Endodermal cell (in vitro differentiated cells): ENCODE results near the gene FRRS1L. TPM values are rescaled to one million over a fixed set of nuclear protein-coding genes. Genes with fewer than 3 reads are reported as not detected.

Experiments
- DNase-seq: peaks from one replicate; pipeline ENCODE4 v3.0.0-alpha.2; 2017
- H3K27ac ChIP-seq: 2 replicates; pipeline ENCODE4 v1.5.1; 2013; ENCODE audit warnings: mild to moderate bottlenecking, low read depth, low read length, moderate library complexity
- H3K27me3 ChIP-seq: 2 replicates; pipeline ENCODE4 v1.6.1; 2013; ENCODE audit warnings: mild to moderate bottlenecking, low read length, moderate library complexity; ENCODE audit not compliant: insufficient read depth, control insufficient read depth, poor library complexity, severe bottlenecking
- H3K36me3 ChIP-seq: 2 replicates; pipeline ENCODE4 v1.7.0; 2013; ENCODE audit warnings: mild to moderate bottlenecking, low read length, moderate library complexity; ENCODE audit not compliant: control insufficient read depth, insufficient read depth
- H3K4me1 ChIP-seq: one replicate; pipeline ENCODE4 v1.7.0; 2013; ENCODE audit warnings: low read length; ENCODE audit not compliant: control insufficient read depth, insufficient read depth
- H3K4me3 ChIP-seq: 2 replicates; pipeline ENCODE4 v1.5.1; 2013; ENCODE audit warnings: mild to moderate bottlenecking, low read length, moderate library complexity
- H3K9ac ChIP-seq: 2 replicates; pipeline ENCODE4 v1.6.1; 2013; ENCODE audit warnings: mild to moderate bottlenecking, low read length, moderate library complexity; ENCODE audit not compliant: poor library complexity, severe bottlenecking; ENCODE audit errors: extremely low read depth
- H3K9me3 ChIP-seq: 2 replicates; pipeline ENCODE4 v1.6.1; 2013; ENCODE audit warnings: mild to moderate bottlenecking, low read length, moderate library complexity; ENCODE audit not compliant: control insufficient read depth
- H3K27ac Mint-ChIP-seq: 2 replicates; pipeline ENCODE4 v1.8.0; 2020; ENCODE audit warnings: mixed read lengths
- H3K27me3 Mint-ChIP-seq: 2 replicates; pipeline ENCODE4 v1.8.0; 2021; ENCODE audit warnings: mild to moderate bottlenecking, mixed read lengths; ENCODE audit not compliant: insufficient read depth
- H3K36me3 Mint-ChIP-seq: 2 replicates; pipeline ENCODE4 v1.8.0; 2020; ENCODE audit warnings: low read depth, mixed read lengths
- H3K4me1 Mint-ChIP-seq: 2 replicates; pipeline ENCODE4 v1.8.0; 2020; ENCODE audit warnings: mixed read lengths
- H3K4me3 Mint-ChIP-seq: 2 replicates; pipeline ENCODE4 v1.8.0; 2020; ENCODE audit warnings: mild to moderate bottlenecking, moderate library complexity, mixed read lengths
- H3K9me3 Mint-ChIP-seq: 2 replicates; pipeline ENCODE4 v1.8.0; 2020; ENCODE audit warnings: mild to moderate bottlenecking, mixed read lengths
- CTCF ChIP-seq: fragments of 200-600 bp; sonication (generic); conservative IDR thresholded peaks from 2 replicates; pipeline ENCODE4 v1.5.0; 2021; ENCODE audit warnings: antibody characterized with exemption, mild to moderate bottlenecking
- WGBS, 2 experiments: methylation state at CpG; one replicate each; pipeline versions ENCODE4 v1.1.5 to v1.1.7; 2013; ENCODE audit warnings: missing lambda C conversion rate in 2 of 2, mixed read lengths in 1 of 2; ENCODE audit not compliant: insufficient coverage in 1 of 2, insufficient read length in 1 of 2; 5-methylcytosine and 5-hydroxymethylcytosine counted together
- total RNA-seq, 2 donors: library from RNA; stranded (reverse); fragmentation: NEBNext Ultra II Directional in 1 of 2; extraction: Animal tissue kit (Norgen Biotek cat#: 25700) in 1 of 2; gene quantifications; 2 replicates in 1 of 2; 3 replicates in 1 of 2; pipeline ENCODE4 v1.2.1, GENCODE V29; 2021

The FRRS1L gene
- total RNA-seq, 2 donors from 2014 or later, result 1.5 to 1.8 TPM

- no peaks in the 10 kb centered on the region for H3K27me3 ChIP-seq
- no peak overlapping the region for H3K4me3 ChIP-seq
- H3K9me3 ChIP-seq, result no peaks in the 10 kb centered on the region
- H3K4me1 Mint-ChIP-seq, result no peaks in the 10 kb centered on the region
- H3K4me1 ChIP-seq, result no peaks in the 10 kb centered on the region
- WGBS, 2 experiments, result 91 to 100% methylated on average over 1 to 2 of the region's 2 CpGs
- H3K36me3 Mint-ChIP-seq, result no peaks in the 10 kb centered on the region
- H3K27ac ChIP-seq, result no peak overlapping the region
- TF ChIP-seq CTCF, result no peak
- H3K4me3 Mint-ChIP-seq, result no peak overlapping the region
- no peaks in the 10 kb centered on the region for H3K36me3 ChIP-seq
- no peaks in the 10 kb centered on the region for H3K27me3 Mint-ChIP-seq
- H3K9ac ChIP-seq, result no peak overlapping the region
- no peak for DNase-seq
- no peak overlapping the region for H3K27ac Mint-ChIP-seq
- no peaks in the 10 kb centered on the region for H3K9me3 Mint-ChIP-seq
Measured at GRCh38 chr9:109176963-109177362, 9.9 kb upstream of the FRRS1L start.

- no peak overlapping the region for H3K4me3 Mint-ChIP-seq
- Histone ChIP-seq H3K27ac (no peak overlapping the region), H3K9ac (no peak overlapping the region), H3K4me3 (no peak overlapping the region), H3K4me1 (no peaks in the 10 kb centered on the region), H3K27me3 (no peaks in the 10 kb centered on the region), H3K9me3 (no peaks in the 10 kb centered on the region), H3K36me3 (no peaks in the 10 kb centered on the region)
- DNase-seq, result no peak
- H3K27ac Mint-ChIP-seq, result no peak overlapping the region
- H3K4me1 Mint-ChIP-seq, result no peaks in the 10 kb centered on the region
- no peaks in the 10 kb centered on the region for H3K36me3 Mint-ChIP-seq
- H3K9me3 Mint-ChIP-seq, result no peaks in the 10 kb centered on the region
- 85 to 94% methylated on average over 6 to 8 of the region's 8 CpGs for WGBS, 2 experiments
- TF ChIP-seq CTCF, result no peak
- H3K27me3 Mint-ChIP-seq, result no peaks in the 10 kb centered on the region
Measured at GRCh38 chr9:109176386-109176785, 9.3 kb upstream of the FRRS1L start.

- H3K4me1 ChIP-seq, result no peaks in the 10 kb centered on the region
- Mint-ChIP-seq H3K27me3 (peaks cover 18% of the 10 kb centered on the region), H3K4me3 (no peak overlapping the region), H3K36me3 (no peaks in the 10 kb centered on the region), H3K9me3 (no peaks in the 10 kb centered on the region), H3K4me1 (no peaks in the 10 kb centered on the region), H3K27ac (no peak overlapping the region)
- TF ChIP-seq CTCF, result no peak
- H3K9me3 ChIP-seq, result no peaks in the 10 kb centered on the region
- H3K4me3 ChIP-seq, result no peak overlapping the region
- no peak overlapping the region for H3K9ac ChIP-seq
- no peak overlapping the region for H3K27ac ChIP-seq
- H3K36me3 ChIP-seq, result no peaks in the 10 kb centered on the region
- no peak for DNase-seq
- peaks cover 6% of the 10 kb centered on the region for H3K27me3 ChIP-seq
- 87 to 88% methylated on average over 1 of the region's 1 CpG for WGBS, 2 experiments
Measured at GRCh38 chr9:109172935-109173334, 5.9 kb upstream of the FRRS1L start.
